HG03558 (cell line): ENCODE results near the gene EEFSEC.

Experiments
- ATAC-seq: cut with Tn5 transposase; IDR thresholded peaks from one replicate; pipeline ENCODE4 v1.9.1; 2021; ENCODE audit warnings: moderate number of reproducible peaks; ENCODE audit not compliant: unreplicated experiment; ENCODE audit errors: extremely low read depth

The EEFSEC gene

GRCh38 chr3:128376516-128376915 is 223.2 kb downstream of the EEFSEC start:
- no peak for ATAC-seq

- no peak for ATAC-seq
Measured at GRCh38 chr3:128378631-128379347, 225.5 kb downstream of the EEFSEC start.

GRCh38 chr3:128379367-128380160 is 226.3 kb downstream of the EEFSEC start:
- no peak for ATAC-seq

- no peak for ATAC-seq
Measured at GRCh38 chr3:128380295-128380694, 227.0 kb downstream of the EEFSEC start.

GRCh38 chr3:128380719-128381118 is 227.4 kb downstream of the EEFSEC start:
- no peak for ATAC-seq

- no peak for ATAC-seq
Measured at GRCh38 chr3:128381609-128382008, 228.3 kb downstream of the EEFSEC start.

GRCh38 chr3:128382221-128382807 is 229.0 kb downstream of the EEFSEC start:
- ATAC-seq: no peak

- ATAC-seq: no peak
Measured at GRCh38 chr3:128383316-128384235, 230.3 kb downstream of the EEFSEC start.

- no peak for ATAC-seq
Measured at GRCh38 chr3:128385080-128385832, 232.0 kb downstream of the EEFSEC start.

GRCh38 chr3:128388932-128389331 is 235.7 kb downstream of the EEFSEC start:
- ATAC-seq: no peak

GRCh38 chr3:128390867-128391266 is 237.6 kb downstream of the EEFSEC start:
- no peak for ATAC-seq

- no peak for ATAC-seq
Measured at GRCh38 chr3:128392021-128392420, 238.7 kb downstream of the EEFSEC start.

- no peak for ATAC-seq
Measured at GRCh38 chr3:128392818-128393544, 239.7 kb downstream of the EEFSEC start.

- no peak for ATAC-seq
Measured at GRCh38 chr3:128394033-128394432, 240.8 kb downstream of the EEFSEC start.

GRCh38 chr3:128395046-128395445 is 241.8 kb downstream of the EEFSEC start:
- ATAC-seq: no peak

GRCh38 chr3:128395500-128396162 is 242.3 kb downstream of the EEFSEC start:
- no peak for ATAC-seq

- ATAC-seq: no peak
Measured at GRCh38 chr3:128397484-128397883, 244.2 kb downstream of the EEFSEC start.

GRCh38 chr3:128398586-128398985 is 245.3 kb downstream of the EEFSEC start:
- ATAC-seq: no peak
